SK-N-MC (cell line): ENCODE results near the gene FOXO6.

Source experiments
- EZH2 ChIP-seq: fragments of 200-600 bp; sonication (generic); IDR thresholded peaks from one replicate; pipeline ENCODE4 v1.6.1; 2017; ENCODE audit warnings: antibody characterized with exemption
- FOXP2 ChIP-seq: optimal IDR thresholded peaks from 2 replicates; pipeline ENCODE3; 2011; ENCODE audit warnings: mild to moderate bottlenecking, moderate library complexity; ENCODE audit not compliant: insufficient read depth; ENCODE audit errors: extremely low read length, control extremely low read depth
- POLR2AphosphoS5 ChIP-seq: IDR thresholded peaks from 2 replicates; pipeline ENCODE4 v1.6.1; 2012; ENCODE audit warnings: mild to moderate bottlenecking, low read depth, low read length, borderline replicate concordance

DNA sequence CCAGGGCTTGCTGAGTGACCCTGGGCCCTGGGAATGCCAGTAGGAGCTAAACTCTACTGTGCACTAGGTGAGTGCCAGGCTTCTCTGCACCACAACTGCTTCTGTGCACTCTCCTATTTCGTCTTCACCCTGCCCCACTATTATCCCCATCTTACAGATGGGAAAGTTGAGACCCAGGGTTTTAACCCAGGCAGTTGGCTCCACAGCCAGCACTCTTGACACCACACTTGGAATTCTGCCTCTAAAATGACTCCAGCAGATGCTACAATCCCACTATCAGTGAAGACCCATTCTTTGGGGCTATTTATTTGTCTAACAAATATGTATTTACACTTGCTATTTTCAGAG is 56.1 kb downstream of the FOXO6 start:
- no peak for TF ChIP-seq EZH2
- no peak for TF ChIP-seq POLR2AphosphoS5
- no peak for TF ChIP-seq FOXP2
